LNCaP clone FGC (cell line): Measurements from ENCODE around the gene GPR18.

Experiments
- DNase-seq: peaks from one replicate; pipeline ENCODE4 v3.0.0-alpha.2; 2011; ENCODE audit warnings: low read depth
- H3K4me3 ChIP-seq: 2 replicates; pipeline ENCODE4 v1.5.1; 2011; ENCODE audit warnings: mild to moderate bottlenecking, low read depth, low read length, control low read depth
- TF ChIP-seq, protein P1 (sequence below): IDR thresholded peaks from 2 replicates; pipeline ENCODE4 v1.5.1; 2012; ENCODE audit warnings: mild to moderate bottlenecking; ENCODE audit not compliant: control insufficient read depth, insufficient read depth; ENCODE audit errors: extremely low read depth

GPR18 gene

DNA sequence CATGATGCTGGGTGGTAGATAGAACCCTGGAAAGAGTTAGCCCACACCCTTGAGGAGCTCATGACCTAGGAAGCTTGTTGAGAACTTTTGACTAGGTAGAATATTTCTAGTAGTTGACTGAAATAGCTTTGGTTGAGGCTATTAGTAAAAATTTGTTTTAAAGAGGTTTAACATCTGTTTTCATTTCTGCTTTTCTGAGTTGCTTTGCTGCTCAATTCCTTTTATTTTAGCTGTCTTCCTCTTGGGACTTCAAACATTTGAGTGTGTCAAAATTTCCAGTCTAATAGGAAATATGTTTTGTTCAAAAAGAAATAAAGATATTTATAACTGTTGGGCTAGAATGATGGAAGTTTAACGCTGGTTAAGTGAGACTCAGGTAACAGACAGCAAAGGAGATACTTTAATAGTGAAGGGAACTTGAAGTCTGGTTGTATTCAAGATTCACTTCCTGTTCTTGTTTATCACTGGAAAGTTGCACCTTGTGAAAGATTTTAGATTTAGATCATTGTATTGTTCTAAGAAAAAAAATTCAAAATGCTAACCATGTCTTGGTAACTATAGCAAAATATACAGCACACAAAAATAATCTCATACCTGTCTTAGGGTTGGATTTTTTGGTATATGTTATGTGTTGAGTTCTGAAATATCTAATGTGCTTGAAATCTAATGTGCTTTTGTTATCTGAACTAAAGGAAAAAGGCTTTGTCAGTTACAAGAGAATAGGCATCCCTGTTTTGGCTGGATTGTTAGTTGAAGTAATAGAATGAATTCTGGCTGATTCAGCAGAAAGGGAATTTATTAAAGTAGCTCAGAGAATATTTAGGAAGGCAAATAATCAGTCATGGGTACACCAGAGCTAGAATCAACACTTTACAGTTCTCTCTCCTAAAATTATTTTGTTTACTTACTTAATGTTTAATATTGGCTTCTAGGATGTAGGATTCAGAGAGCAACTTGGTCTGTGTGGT, 24.4 kb upstream of the GPR18 start:
- TF ChIP-seq, protein P1, sequence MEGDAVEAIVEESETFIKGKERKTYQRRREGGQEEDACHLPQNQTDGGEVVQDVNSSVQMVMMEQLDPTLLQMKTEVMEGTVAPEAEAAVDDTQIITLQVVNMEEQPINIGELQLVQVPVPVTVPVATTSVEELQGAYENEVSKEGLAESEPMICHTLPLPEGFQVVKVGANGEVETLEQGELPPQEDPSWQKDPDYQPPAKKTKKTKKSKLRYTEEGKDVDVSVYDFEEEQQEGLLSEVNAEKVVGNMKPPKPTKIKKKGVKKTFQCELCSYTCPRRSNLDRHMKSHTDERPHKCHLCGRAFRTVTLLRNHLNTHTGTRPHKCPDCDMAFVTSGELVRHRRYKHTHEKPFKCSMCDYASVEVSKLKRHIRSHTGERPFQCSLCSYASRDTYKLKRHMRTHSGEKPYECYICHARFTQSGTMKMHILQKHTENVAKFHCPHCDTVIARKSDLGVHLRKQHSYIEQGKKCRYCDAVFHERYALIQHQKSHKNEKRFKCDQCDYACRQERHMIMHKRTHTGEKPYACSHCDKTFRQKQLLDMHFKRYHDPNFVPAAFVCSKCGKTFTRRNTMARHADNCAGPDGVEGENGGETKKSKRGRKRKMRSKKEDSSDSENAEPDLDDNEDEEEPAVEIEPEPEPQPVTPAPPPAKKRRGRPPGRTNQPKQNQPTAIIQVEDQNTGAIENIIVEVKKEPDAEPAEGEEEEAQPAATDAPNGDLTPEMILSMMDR = no peak
- H3K4me3 ChIP-seq = no peak overlapping the region
- DNase-seq = no peak

DNA sequence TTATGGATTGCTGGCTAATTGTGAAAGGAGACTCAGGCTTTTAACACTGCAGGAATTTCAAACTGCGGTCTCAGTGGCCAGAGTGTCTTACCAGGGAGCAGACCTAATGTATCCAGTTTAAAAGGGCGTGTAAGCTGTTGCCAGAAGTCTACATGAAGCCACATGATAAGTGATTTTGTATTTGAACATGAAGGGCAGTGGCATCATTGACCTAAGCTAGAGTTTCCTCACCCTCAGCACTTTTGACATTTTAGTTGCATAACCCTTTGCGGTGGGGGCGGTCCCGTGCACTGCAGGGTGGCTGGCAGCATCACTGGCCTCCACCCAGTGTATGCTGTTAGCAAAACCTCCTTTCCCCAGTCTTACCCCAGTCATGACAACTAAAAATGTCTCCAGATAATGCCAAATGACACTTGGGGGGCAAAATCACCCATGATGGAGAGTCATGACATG, 23.7 kb upstream of the GPR18 start:
- DNase-seq = no peak
- TF ChIP-seq, protein P1 = no peak
- H3K4me3 ChIP-seq = no peak overlapping the region

DNA sequence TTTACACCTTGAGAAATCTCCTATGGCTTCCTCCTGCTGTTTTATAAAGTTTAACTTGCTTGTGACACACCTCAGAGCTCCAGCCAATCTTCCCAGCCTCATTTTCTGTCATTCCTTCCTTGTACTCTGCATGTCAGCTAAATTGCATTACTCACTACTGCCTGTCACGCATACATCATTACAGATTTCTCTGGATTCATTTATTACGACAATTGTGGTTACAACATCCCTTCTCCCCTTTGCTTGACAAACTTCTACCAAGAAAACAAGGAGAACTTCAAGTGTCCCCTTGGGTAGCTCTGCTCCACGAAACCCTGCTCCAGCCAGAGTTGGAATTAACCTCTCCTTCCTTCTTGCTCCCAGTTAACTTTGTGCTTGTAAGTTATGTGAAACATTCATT, 22.0 kb upstream of the GPR18 start:
- H3K4me3 ChIP-seq = no peak overlapping the region
- DNase-seq = no peak
- TF ChIP-seq, protein P1 = no peak

GRCh38 chr13:99279637-99280036, 21.5 kb upstream of the GPR18 start:
- TF ChIP-seq, protein P1 = no peak
- no peak overlapping the region for H3K4me3 ChIP-seq
- DNase-seq = no peak

DNA sequence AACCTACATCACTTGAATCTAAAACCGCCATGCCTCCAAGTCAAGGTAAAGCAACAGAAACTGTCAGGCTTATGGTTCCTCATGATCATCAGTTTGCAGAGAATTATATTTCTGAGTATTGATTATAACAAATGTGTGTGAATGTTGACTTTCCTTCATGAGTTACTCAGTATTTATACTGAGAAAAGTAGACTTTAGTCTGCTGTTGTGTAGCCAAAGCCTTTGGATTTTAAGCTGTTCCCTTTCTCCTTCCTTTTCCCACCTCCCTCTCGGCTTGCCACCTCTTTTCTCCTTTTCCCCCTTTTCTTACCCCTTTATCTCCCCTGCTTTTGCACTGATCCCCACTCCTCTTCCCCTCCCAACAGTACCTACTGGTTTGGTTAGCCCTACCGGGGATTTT, 20.7 kb upstream of the GPR18 start:
- no peak for DNase-seq
- H3K4me3 ChIP-seq = no peak overlapping the region
- TF ChIP-seq, protein P1 = no peak

DNA sequence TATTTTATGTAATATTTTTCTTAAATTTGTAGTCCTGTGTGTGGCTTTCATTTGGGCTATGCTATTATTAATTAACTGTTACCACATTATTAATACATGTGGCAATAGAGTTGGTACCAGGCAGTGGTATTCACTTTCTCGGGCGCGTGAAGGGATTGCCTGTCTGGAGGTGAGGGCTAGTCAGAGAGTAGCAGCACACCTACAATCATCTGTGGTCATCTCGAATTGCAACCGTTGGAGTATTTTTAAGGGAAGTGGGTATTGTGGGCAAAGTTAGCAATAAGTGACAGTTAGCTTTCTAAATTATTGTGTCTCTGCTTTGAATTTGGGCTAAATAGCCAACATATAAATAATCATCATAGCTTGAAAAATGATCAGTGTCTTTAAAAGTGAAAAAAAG, 20.0 kb upstream of the GPR18 start:
- TF ChIP-seq, protein P1 = no peak
- H3K4me3 ChIP-seq = no peak overlapping the region
- no peak for DNase-seq
